Nephron progenitor cell (in vitro differentiated cells): ENCODE results near the gene PRR23E.

Source experiments
- DNase-seq: peaks from one replicate; pipeline ENCODE4 v3.0.0; 2021
- H3K27ac Mint-ChIP-seq: 2 replicates; pipeline ENCODE4 v1.8.0; 2021; ENCODE audit warnings: mild to moderate bottlenecking, moderate library complexity, mixed read lengths
- H3K27me3 Mint-ChIP-seq: 2 replicates; pipeline ENCODE4 v1.8.0; 2021; ENCODE audit warnings: mild to moderate bottlenecking, low read depth, mixed read lengths; ENCODE audit not compliant: poor library complexity
- H3K36me3 Mint-ChIP-seq: 2 replicates; pipeline ENCODE4 v1.8.0; 2021; ENCODE audit warnings: low read depth, mixed read lengths
- H3K4me1 Mint-ChIP-seq: 2 replicates; pipeline ENCODE4 v1.8.0; 2021; ENCODE audit warnings: mixed read lengths
- H3K4me3 Mint-ChIP-seq: 2 replicates; pipeline ENCODE4 v1.8.0; 2021; ENCODE audit warnings: mild to moderate bottlenecking, moderate library complexity, mixed read lengths
- H3K9me3 Mint-ChIP-seq: 2 replicates; pipeline ENCODE4 v1.8.0; 2021; ENCODE audit warnings: mild to moderate bottlenecking, moderate library complexity, mixed read lengths
- CTCF ChIP-seq: fragments of 200-600 bp; sonication (generic); IDR thresholded peaks from 2 replicates; pipeline ENCODE4 v1.5.0; 2021; ENCODE audit warnings: antibody characterized with exemption

The PRR23E gene

DNA sequence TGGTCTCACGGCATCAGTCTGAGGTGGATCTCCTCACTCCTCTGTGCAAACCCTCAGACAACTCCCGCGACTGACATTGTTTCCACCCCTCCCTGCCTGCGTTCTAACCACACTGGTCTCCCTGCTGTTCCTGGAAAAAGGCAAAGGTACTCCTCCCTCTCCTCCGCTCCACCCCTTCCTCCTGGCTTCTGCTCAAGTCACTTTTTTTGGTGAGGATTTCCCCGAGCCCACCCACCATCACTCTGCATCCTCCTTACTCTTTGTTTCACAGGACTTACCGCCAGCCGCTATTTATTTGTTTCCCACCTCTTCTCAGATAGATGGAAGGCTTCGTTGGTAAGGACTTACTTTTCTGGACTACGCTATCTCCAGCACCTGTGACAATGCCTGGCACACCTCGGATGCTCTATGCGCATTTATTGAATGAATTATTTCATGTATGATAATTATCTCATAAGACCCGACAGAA is 25.6 kb downstream of the PRR23E start:
- peaks cover 30% of the 10 kb centered on the region for H3K27me3 Mint-ChIP-seq
- no peak overlapping the region for H3K27ac Mint-ChIP-seq
- TF ChIP-seq CTCF: no peak
- H3K4me3 Mint-ChIP-seq: no peak overlapping the region
- no peaks in the 10 kb centered on the region for H3K36me3 Mint-ChIP-seq
- no peaks in the 10 kb centered on the region for H3K9me3 Mint-ChIP-seq
- H3K4me1 Mint-ChIP-seq: peaks cover 47% of the 10 kb centered on the region
- no peak for DNase-seq

DNA sequence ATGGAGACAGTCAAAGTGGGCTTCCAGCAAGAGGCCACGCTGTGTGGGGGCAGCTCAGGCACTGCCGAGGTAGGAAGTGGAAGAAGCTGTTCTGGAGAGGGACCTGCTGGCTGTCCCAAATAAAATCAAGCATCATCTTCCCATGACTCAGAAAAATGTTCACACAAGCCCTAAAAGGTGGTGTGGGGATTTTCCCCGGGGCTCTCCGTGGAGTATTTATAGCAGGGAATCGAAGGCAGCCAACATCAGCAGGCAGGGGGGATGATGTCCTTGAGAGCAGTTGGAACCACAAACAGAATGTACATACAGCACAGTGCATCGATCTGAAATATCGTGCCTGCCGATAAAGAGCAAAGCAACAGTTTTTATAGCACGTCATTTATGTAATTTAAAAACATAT is 27.6 kb downstream of the PRR23E start:
- no peak for TF ChIP-seq CTCF
- H3K4me1 Mint-ChIP-seq: peaks cover 39% of the 10 kb centered on the region
- peaks cover 18% of the 10 kb centered on the region for H3K9me3 Mint-ChIP-seq
- DNase-seq: no peak
- H3K27ac Mint-ChIP-seq: no peak overlapping the region
- H3K36me3 Mint-ChIP-seq: peaks cover 12% of the 10 kb centered on the region
- H3K27me3 Mint-ChIP-seq: peaks cover 28% of the 10 kb centered on the region
- no peak overlapping the region for H3K4me3 Mint-ChIP-seq

DNA sequence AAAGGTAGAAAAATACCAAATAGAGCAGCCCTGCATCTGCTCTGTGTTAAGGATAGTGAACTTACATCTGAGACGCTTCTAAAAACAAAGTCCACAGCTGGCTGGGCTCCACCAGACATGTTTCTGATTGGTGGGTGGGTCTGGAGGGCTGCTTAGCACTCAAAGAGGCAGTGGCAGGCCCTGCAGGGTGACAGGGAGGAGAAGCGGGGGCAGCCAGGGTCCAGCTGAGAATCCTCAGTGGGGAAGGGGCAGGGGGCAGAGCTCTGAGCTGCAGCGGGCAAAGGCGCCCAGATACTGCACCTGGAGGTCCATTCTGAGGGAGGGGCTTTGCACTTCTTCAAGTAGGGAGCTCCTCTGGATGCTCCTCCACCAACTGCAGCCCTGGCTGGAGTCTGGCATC is 28.1 kb downstream of the PRR23E start:
- Mint-ChIP-seq H3K36me3 (peaks cover 16% of the 10 kb centered on the region), H3K27ac (no peak overlapping the region), H3K9me3 (peaks cover 23% of the 10 kb centered on the region), H3K27me3 (peaks cover 28% of the 10 kb centered on the region), H3K4me1 (peaks cover 35% of the 10 kb centered on the region), H3K4me3 (no peak overlapping the region)
- no peak for DNase-seq
- TF ChIP-seq CTCF: no peak

GRCh38 chr3:127221446-127222035 is 28.6 kb downstream of the PRR23E start:
- Mint-ChIP-seq H3K27me3 (peaks cover 28% of the 10 kb centered on the region), H3K9me3 (peaks cover 28% of the 10 kb centered on the region), H3K4me1 (peaks cover 40% of the 10 kb centered on the region), H3K4me3 (no peak overlapping the region), H3K36me3 (peaks cover 16% of the 10 kb centered on the region), H3K27ac (no peak overlapping the region)
- TF ChIP-seq CTCF: no peak
- DNase-seq: no peak

- Mint-ChIP-seq H3K4me3 (no peak overlapping the region), H3K27me3 (peaks cover 28% of the 10 kb centered on the region), H3K36me3 (peaks cover 16% of the 10 kb centered on the region), H3K9me3 (peaks cover 32% of the 10 kb centered on the region), H3K27ac (no peak overlapping the region), H3K4me1 (peaks cover 45% of the 10 kb centered on the region)
- DNase-seq: no peak
- TF ChIP-seq CTCF: no peak
Measured at GRCh38 chr3:127222163-127222562, 29.2 kb downstream of the PRR23E start.

GRCh38 chr3:127222664-127223063 is 29.7 kb downstream of the PRR23E start:
- no peak overlapping the region for H3K27ac Mint-ChIP-seq
- peaks cover 50% of the 10 kb centered on the region for H3K4me1 Mint-ChIP-seq
- peaks cover 32% of the 10 kb centered on the region for H3K9me3 Mint-ChIP-seq
- H3K27me3 Mint-ChIP-seq: peaks cover 28% of the 10 kb centered on the region
- TF ChIP-seq CTCF: no peak
- peaks cover 16% of the 10 kb centered on the region for H3K36me3 Mint-ChIP-seq
- DNase-seq: no peak
- no peak overlapping the region for H3K4me3 Mint-ChIP-seq
